ENCODE results near the gene ARL2BP. TPM values are rescaled to one million over a fixed set of nuclear protein-coding genes. Genes with fewer than 3 reads are reported as not detected.
A peak's percentile ranks its signal among the peaks of the same experiment; 100 is the strongest.

Gene ARL2BP
- total RNA-seq, 6 donors from 2014 or later = 18.9 to 74.9 (median 54.2) TPM

GRCh38 chr16:57257455-57258070, 12.5 kb downstream of the ARL2BP start:
- no peak for TF ChIP-seq POLR2AphosphoS5 (IDR thresholded peaks at IDR 0.05)
- TF ChIP-seq POLR2A (IDR thresholded peaks at IDR 0.05) = no peak
- no peak for TF ChIP-seq CTCF (IDR thresholded peaks at IDR 0.05)
- TF ChIP-seq EP300 (IDR thresholded peaks at IDR 0.05) = no peak
- H3K27me3 ChIP-seq = no peaks in the 10 kb centered on the region
- ATAC-seq (ENCODE audit: low FRiP score in 2 of 2) (no peak), DNase-seq (peak; percentile 12 to 42)
- peaks cover 21 to 46% (median 41%) of the 10 kb centered on the region in 4 donors for H3K36me3 ChIP-seq
- 88 to 92% methylated on average over 10 to 13 of the region's 13 CpGs for WGBS, 2 donors
- no peak overlapping the region for H3K27ac ChIP-seq
- H3K9me3 ChIP-seq = no peaks in the 10 kb centered on the region
- peaks cover 14 to 23% (median 18%) of the 10 kb centered on the region in 4 donors for H3K4me1 ChIP-seq
- H3K4me3 ChIP-seq = no peak overlapping the region

- Histone ChIP-seq H3K4me3 (no peak overlapping the region), H3K27ac (peak overlapping the region in 1 of 4 donors; percentile 89), H3K36me3 (peaks cover 14 to 44% (median 34%) of the 10 kb centered on the region in 4 donors), H3K9me3 (no peaks in the 10 kb centered on the region), H3K27me3 (no peaks in the 10 kb centered on the region), H3K4me1 (peaks cover 14 to 25% (median 21%) of the 10 kb centered on the region in 4 donors)
- TF ChIP-seq CTCF (IDR thresholded peaks at IDR 0.05) (no peak), EP300 (IDR thresholded peaks at IDR 0.05) (no peak), POLR2AphosphoS5 (IDR thresholded peaks at IDR 0.05) (no peak), POLR2A (IDR thresholded peaks at IDR 0.05) (no peak)
- DNase-seq (peak; percentile 19 to 46), ATAC-seq (ENCODE audit: low FRiP score in 2 of 2) (no peak)
- WGBS, 2 donors = 93 to 97% methylated on average over 18 of the region's 18 CpGs
Observed at GRCh38 chr16:57258226-57258909, 13.3 kb downstream of the ARL2BP start.

GRCh38 chr16:57258910-57259475, 13.9 kb downstream of the ARL2BP start:
- ATAC-seq (ENCODE audit: low FRiP score in 2 of 2) = no peak
- WGBS, 2 donors = 89 to 94% methylated on average over 1 of the region's 1 CpG
- H3K36me3 ChIP-seq = peaks cover 14 to 41% (median 32%) of the 10 kb centered on the region in 4 donors

GRCh38 chr16:57260294-57260929, 15.4 kb downstream of the ARL2BP start:
- no peaks in the 10 kb centered on the region for H3K27me3 ChIP-seq
- peak overlapping the region; percentile 68 to 89 (median 78) for H3K27ac ChIP-seq
- peaks cover 14 to 34% (median 23%) of the 10 kb centered on the region in 4 donors for H3K36me3 ChIP-seq
- H3K9me3 ChIP-seq = no peaks in the 10 kb centered on the region
- DNase-seq (peak; percentile 20 to 38), ATAC-seq (ENCODE audit: low FRiP score in 2 of 2) (no peak)
- H3K4me1 ChIP-seq = peaks cover 18 to 46% (median 41%) of the 10 kb centered on the region in 4 donors
- TF ChIP-seq CTCF (IDR thresholded peaks at IDR 0.05) (no peak), POLR2AphosphoS5 (IDR thresholded peaks at IDR 0.05) (no peak), EP300 (IDR thresholded peaks at IDR 0.05) (no peak), POLR2A (IDR thresholded peaks at IDR 0.05) (no peak)
- no peak overlapping the region for H3K4me3 ChIP-seq
- WGBS, 2 donors = 22 to 43% methylated on average over 12 to 16 of the region's 16 CpGs

More at GRCh38 chr16:57258910-57259475, 13.9 kb downstream of the ARL2BP start:
- no peak overlapping the region for H3K4me3 ChIP-seq
- DNase-seq = peak in 1 of 2 donors; percentile 15
- no peaks in the 10 kb centered on the region for H3K27me3 ChIP-seq
- peaks cover 14 to 32% (median 27%) of the 10 kb centered on the region in 4 donors for H3K4me1 ChIP-seq
- no peaks in the 10 kb centered on the region for H3K9me3 ChIP-seq
- peak overlapping the region in 3 of 4 donors; percentile 36 to 89 (median 79) for H3K27ac ChIP-seq
- no peak for TF ChIP-seq EP300 (IDR thresholded peaks at IDR 0.05)
- no peak for TF ChIP-seq POLR2AphosphoS5 (IDR thresholded peaks at IDR 0.05)
- TF ChIP-seq POLR2A (IDR thresholded peaks at IDR 0.05) = no peak
- no peak for TF ChIP-seq CTCF (IDR thresholded peaks at IDR 0.05)
